Endodermal cell (in vitro differentiated cells): ENCODE measurements around the gene PHLDB2. TPM values are rescaled to one million over a fixed set of nuclear protein-coding genes. Genes with fewer than 3 reads are reported as not detected.

Source experiments
- DNase-seq: peaks from one replicate; pipeline ENCODE4 v3.0.0-alpha.2; 2017
- H3K27ac ChIP-seq: 2 replicates; pipeline ENCODE4 v1.5.1; 2013; ENCODE audit warnings: mild to moderate bottlenecking, low read depth, low read length, moderate library complexity
- H3K27me3 ChIP-seq: 2 replicates; pipeline ENCODE4 v1.6.1; 2013; ENCODE audit warnings: mild to moderate bottlenecking, low read length, moderate library complexity; ENCODE audit not compliant: insufficient read depth, control insufficient read depth, poor library complexity, severe bottlenecking
- H3K36me3 ChIP-seq: 2 replicates; pipeline ENCODE4 v1.7.0; 2013; ENCODE audit warnings: mild to moderate bottlenecking, low read length, moderate library complexity; ENCODE audit not compliant: control insufficient read depth, insufficient read depth
- H3K4me1 ChIP-seq: one replicate; pipeline ENCODE4 v1.7.0; 2013; ENCODE audit warnings: low read length; ENCODE audit not compliant: control insufficient read depth, insufficient read depth
- H3K4me3 ChIP-seq: 2 replicates; pipeline ENCODE4 v1.5.1; 2013; ENCODE audit warnings: mild to moderate bottlenecking, low read length, moderate library complexity
- H3K9ac ChIP-seq: 2 replicates; pipeline ENCODE4 v1.6.1; 2013; ENCODE audit warnings: mild to moderate bottlenecking, low read length, moderate library complexity; ENCODE audit not compliant: poor library complexity, severe bottlenecking; ENCODE audit errors: extremely low read depth
- H3K9me3 ChIP-seq: 2 replicates; pipeline ENCODE4 v1.6.1; 2013; ENCODE audit warnings: mild to moderate bottlenecking, low read length, moderate library complexity; ENCODE audit not compliant: control insufficient read depth
- H3K27ac Mint-ChIP-seq: 2 replicates; pipeline ENCODE4 v1.8.0; 2020; ENCODE audit warnings: mixed read lengths
- H3K27me3 Mint-ChIP-seq: 2 replicates; pipeline ENCODE4 v1.8.0; 2021; ENCODE audit warnings: mild to moderate bottlenecking, mixed read lengths; ENCODE audit not compliant: insufficient read depth
- H3K36me3 Mint-ChIP-seq: 2 replicates; pipeline ENCODE4 v1.8.0; 2020; ENCODE audit warnings: low read depth, mixed read lengths
- H3K4me1 Mint-ChIP-seq: 2 replicates; pipeline ENCODE4 v1.8.0; 2020; ENCODE audit warnings: mixed read lengths
- H3K4me3 Mint-ChIP-seq: 2 replicates; pipeline ENCODE4 v1.8.0; 2020; ENCODE audit warnings: mild to moderate bottlenecking, moderate library complexity, mixed read lengths
- H3K9me3 Mint-ChIP-seq: 2 replicates; pipeline ENCODE4 v1.8.0; 2020; ENCODE audit warnings: mild to moderate bottlenecking, mixed read lengths
- WGBS, 2 experiments: methylation state at CpG; one replicate each; pipeline versions ENCODE4 v1.1.5 to v1.1.7; 2013; ENCODE audit warnings: missing lambda C conversion rate in 2 of 2, mixed read lengths in 1 of 2; ENCODE audit not compliant: insufficient coverage in 1 of 2, insufficient read length in 1 of 2; 5-methylcytosine and 5-hydroxymethylcytosine counted together
- total RNA-seq, 2 donors: library from RNA; stranded (reverse); fragmentation: NEBNext Ultra II Directional in 1 of 2; extraction: Animal tissue kit (Norgen Biotek cat#: 25700) in 1 of 2; gene quantifications; 2 replicates in 1 of 2; 3 replicates in 1 of 2; pipeline ENCODE4 v1.2.1, GENCODE V29; 2021
- TF ChIP-seq, protein P1 (sequence below): fragments of 200-600 bp; sonication (generic); conservative IDR thresholded peaks from 2 replicates; pipeline ENCODE4 v1.5.0; 2021; ENCODE audit warnings: antibody characterized with exemption, mild to moderate bottlenecking

Gene PHLDB2
- total RNA-seq, 2 donors from 2014 or later, result 59.5 to 67.4 TPM

DNA sequence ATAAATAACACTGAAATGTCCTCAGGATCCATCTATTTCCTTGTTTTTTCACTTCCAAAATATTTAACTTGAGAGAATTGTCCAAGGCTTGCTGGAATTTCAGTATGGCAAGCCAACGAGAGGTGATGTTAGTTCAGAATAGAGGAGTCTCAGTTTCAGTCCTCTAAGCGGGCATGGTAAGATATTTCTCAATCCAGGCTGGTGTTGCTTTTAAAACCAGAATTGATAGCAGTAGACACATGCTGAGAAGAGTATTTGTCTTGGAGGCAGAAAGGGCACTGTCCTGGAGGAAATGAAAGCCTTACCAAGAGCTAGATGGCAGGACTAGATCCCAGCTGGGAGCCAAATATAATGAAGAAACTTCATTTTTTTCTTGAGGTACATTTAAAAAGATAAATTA, 23.1 kb downstream of the PHLDB2 start:
- no peak overlapping the region for H3K27ac Mint-ChIP-seq
- H3K9ac ChIP-seq, result no peak overlapping the region
- H3K9me3 Mint-ChIP-seq, result peaks cover 9% of the 10 kb centered on the region
- no peaks in the 10 kb centered on the region for H3K27me3 Mint-ChIP-seq
- TF ChIP-seq, protein P1, sequence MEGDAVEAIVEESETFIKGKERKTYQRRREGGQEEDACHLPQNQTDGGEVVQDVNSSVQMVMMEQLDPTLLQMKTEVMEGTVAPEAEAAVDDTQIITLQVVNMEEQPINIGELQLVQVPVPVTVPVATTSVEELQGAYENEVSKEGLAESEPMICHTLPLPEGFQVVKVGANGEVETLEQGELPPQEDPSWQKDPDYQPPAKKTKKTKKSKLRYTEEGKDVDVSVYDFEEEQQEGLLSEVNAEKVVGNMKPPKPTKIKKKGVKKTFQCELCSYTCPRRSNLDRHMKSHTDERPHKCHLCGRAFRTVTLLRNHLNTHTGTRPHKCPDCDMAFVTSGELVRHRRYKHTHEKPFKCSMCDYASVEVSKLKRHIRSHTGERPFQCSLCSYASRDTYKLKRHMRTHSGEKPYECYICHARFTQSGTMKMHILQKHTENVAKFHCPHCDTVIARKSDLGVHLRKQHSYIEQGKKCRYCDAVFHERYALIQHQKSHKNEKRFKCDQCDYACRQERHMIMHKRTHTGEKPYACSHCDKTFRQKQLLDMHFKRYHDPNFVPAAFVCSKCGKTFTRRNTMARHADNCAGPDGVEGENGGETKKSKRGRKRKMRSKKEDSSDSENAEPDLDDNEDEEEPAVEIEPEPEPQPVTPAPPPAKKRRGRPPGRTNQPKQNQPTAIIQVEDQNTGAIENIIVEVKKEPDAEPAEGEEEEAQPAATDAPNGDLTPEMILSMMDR, result no peak
- H3K36me3 Mint-ChIP-seq, result peaks cover 25% of the 10 kb centered on the region
- no peak overlapping the region for H3K27ac ChIP-seq
- H3K4me1 ChIP-seq, result no peaks in the 10 kb centered on the region
- peaks cover 27% of the 10 kb centered on the region for H3K36me3 ChIP-seq
- WGBS, 2 experiments, result 90 to 93% methylated on average over 2 of the region's 2 CpGs
- no peaks in the 10 kb centered on the region for H3K27me3 ChIP-seq
- peaks cover 15% of the 10 kb centered on the region for H3K4me1 Mint-ChIP-seq
- no peak overlapping the region for H3K4me3 ChIP-seq
- no peak for DNase-seq
- H3K9me3 ChIP-seq, result peaks cover 13% of the 10 kb centered on the region
- H3K4me3 Mint-ChIP-seq, result no peak overlapping the region

GRCh38 chr3:111882799-111883198, 23.7 kb downstream of the PHLDB2 start:
- H3K4me1 Mint-ChIP-seq, result peaks cover 14% of the 10 kb centered on the region
- H3K36me3 ChIP-seq, result peaks cover 33% of the 10 kb centered on the region
- no peaks in the 10 kb centered on the region for H3K27me3 ChIP-seq
- no peak overlapping the region for H3K4me3 Mint-ChIP-seq
- H3K27ac Mint-ChIP-seq, result no peak overlapping the region
- H3K4me1 ChIP-seq, result no peaks in the 10 kb centered on the region
- DNase-seq, result no peak
- H3K36me3 Mint-ChIP-seq, result peaks cover 23% of the 10 kb centered on the region
- H3K27ac ChIP-seq, result no peak overlapping the region
- no peak overlapping the region for H3K9ac ChIP-seq
- H3K4me3 ChIP-seq, result no peak overlapping the region
- H3K9me3 ChIP-seq, result peaks cover 13% of the 10 kb centered on the region
- TF ChIP-seq, protein P1, result no peak
- peaks cover 4% of the 10 kb centered on the region for H3K9me3 Mint-ChIP-seq
- H3K27me3 Mint-ChIP-seq, result no peaks in the 10 kb centered on the region

DNA sequence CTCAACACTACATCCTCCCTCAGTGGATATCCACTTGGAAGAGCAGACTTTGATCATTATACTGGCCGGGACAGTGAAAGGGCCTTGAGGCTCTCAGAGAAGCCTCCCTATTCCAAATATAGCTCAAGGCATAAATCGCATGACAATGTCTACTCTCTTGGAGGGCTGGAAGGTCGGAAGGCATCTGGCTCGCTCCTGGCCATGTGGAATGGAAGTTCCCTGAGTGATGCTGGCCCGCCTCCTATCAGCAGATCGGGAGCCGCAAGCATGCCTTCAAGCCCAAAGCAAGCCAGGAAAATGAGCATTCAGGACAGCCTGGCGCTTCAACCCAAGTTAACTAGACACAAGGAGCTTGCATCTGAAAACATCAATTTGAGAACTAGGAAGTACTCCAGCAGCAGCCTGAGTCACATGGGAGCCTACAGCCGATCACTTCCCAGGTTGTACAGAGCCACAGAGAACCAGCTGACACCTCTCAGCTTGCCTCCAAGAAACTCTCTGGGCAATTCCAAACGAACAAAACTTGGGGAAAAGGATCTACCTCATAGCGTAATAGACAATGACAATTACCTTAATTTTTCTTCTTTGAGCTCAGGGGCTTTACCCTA, 25.4 kb downstream of the PHLDB2 start:
- TF ChIP-seq, protein P1, result no peak
- H3K27me3 Mint-ChIP-seq, result no peaks in the 10 kb centered on the region
- H3K27me3 ChIP-seq, result no peaks in the 10 kb centered on the region
- no peaks in the 10 kb centered on the region for H3K4me1 ChIP-seq
- peaks cover 48% of the 10 kb centered on the region for H3K36me3 ChIP-seq
- DNase-seq, result no peak
- H3K9me3 ChIP-seq, result peaks cover 13% of the 10 kb centered on the region
- no peak overlapping the region for H3K27ac ChIP-seq
- H3K9ac ChIP-seq, result no peak overlapping the region
- H3K4me3 ChIP-seq, result no peak overlapping the region
- H3K4me1 Mint-ChIP-seq, result peaks cover 7% of the 10 kb centered on the region
- WGBS, 2 experiments, result 91 to 94% methylated on average over 4 to 11 of the region's 11 CpGs
- H3K36me3 Mint-ChIP-seq, result peaks cover 26% of the 10 kb centered on the region
- no peak overlapping the region for H3K4me3 Mint-ChIP-seq
- H3K27ac Mint-ChIP-seq, result no peak overlapping the region
- peaks cover 3% of the 10 kb centered on the region for H3K9me3 Mint-ChIP-seq
